Muscle of back (tissue), 11 donors: Measurements from ENCODE around the gene CRX. TPM values are rescaled to one million over a fixed set of nuclear protein-coding genes. Genes with fewer than 3 reads are reported as not detected.
"Not testable (repeated sequence)": the region's sequence is repeated elsewhere in the genome, so short reads cannot be mapped to it uniquely, and the experiment has no call there.

Source experiments
- DNase-seq, 3 donors: peaks; one replicate each; pipeline versions ENCODE4 v3.0.0 to v3.0.0-alpha.2; 2013
- polyA plus RNA-seq, 10 donors: library from polyadenylated mRNA; unstranded; fragments of 120-200 nt; gene quantifications; one replicate each; pipeline ENCODE4 v1.2.1, GENCODE V29; 2013; ENCODE audit not compliant: insufficient read length in 10 of 10

The CRX gene
- polyA plus RNA-seq, 10 donors, result 0.14 TPM; not detected in 9

DNA sequence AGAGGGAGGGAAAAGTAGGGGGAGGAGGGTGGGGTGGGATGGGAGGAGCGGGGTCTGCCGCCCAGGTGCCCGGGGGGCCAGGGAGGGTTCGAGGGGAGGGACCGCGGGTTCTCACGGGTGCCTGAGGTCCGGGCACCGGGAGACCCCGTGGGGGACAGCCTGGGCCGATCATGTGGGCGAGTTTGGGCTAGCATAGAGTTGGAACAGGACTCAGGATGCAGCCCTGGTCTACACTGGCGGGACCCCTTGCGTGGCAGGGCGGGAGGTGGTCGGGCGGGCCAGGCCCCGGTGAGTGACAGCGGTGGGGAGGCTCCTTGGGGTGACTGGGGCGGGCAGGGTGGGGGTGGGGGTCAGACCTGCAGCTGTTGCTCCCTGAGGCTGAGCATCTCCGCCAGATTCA is 18.6 kb upstream of the CRX start:
- not testable (repeated sequence) for DNase-seq

DNA sequence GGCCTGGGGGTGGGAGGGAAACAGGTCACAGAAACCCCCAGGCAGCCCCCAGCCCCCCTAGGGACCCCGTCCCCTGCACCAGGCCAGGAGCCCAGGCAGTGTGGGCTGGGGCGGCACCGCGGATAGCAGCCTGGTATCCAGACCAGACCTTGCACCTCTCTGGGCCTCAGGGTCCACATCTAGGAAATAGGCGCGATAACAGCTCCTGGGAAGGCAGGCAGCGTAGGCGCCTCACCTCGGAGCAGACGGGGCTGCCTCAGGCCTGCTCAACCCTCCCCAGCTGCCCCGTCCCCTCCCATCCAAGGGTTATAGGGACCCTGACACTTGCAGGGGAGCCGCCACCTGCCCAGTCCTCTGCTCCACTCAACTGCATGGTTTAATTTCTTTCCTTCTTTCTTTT is 18.1 kb upstream of the CRX start:
- DNase-seq, result not testable (repeated sequence)

DNA sequence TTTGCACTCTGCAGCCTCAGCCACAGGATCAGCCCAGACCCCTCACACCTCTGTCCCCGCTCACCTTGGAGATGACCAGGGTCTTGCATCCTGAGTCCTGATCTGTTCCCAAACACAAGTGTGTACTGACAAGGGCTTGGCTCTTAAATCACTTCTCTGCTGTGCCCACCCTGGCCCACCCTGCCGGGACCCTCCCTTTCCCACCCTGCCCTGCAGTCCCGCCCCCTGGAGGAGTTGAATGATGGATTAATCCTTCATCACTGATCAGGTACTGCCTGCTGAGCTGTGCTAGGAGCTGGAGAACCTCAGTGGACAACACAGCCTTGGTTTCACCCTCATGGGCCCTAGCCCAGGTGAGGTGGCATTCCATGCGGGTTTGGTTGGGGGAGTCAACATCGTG is 17.3 kb upstream of the CRX start, which contains the start of gene TPRX1:
Gene TPRX1, minus strand, starts transcription at position 101 of the 400 bp plus-strand sequence. Its CDS starts 12 bp downstream, at position 89.
- DNase-seq, result not testable (repeated sequence)

DNA sequence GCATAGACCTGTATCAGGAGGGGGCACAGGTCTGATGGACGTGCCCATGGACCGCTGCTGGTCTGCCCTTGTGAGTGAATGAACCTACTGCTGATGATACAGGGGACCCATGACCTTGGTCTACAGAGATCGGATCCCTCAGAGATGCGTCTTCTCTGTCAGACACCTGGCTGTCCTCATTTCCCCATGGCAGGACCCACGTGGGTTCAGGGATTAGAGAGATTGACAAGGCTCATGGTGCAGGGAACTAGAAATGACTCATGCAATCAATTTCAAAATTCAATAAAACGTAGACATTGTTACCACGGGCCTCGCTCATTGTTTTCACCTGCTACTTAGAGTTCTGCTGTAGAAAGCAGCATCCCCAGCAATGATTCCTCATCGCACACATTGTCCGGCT is 16.4 kb upstream of the CRX start:
- DNase-seq, result no peak

DNA sequence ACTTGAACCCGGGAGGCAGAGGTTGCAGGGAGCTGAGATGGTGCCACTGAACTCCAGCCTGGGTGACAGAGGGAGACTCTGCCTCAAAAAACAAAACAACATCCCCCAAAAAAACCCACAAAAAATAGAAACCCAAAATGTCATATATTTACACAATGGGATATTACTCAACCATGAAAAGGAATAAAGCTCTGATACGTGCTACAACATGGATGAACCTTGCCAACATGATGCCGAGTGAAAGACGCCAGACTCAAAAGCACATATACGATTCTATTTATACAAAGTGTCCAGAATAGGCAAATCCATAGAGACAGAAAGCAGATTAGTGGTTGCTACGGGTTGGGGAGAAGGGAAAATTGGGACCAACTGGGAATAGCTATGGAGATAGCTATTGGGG is 15.3 kb upstream of the CRX start:
- no peak for DNase-seq

DNA sequence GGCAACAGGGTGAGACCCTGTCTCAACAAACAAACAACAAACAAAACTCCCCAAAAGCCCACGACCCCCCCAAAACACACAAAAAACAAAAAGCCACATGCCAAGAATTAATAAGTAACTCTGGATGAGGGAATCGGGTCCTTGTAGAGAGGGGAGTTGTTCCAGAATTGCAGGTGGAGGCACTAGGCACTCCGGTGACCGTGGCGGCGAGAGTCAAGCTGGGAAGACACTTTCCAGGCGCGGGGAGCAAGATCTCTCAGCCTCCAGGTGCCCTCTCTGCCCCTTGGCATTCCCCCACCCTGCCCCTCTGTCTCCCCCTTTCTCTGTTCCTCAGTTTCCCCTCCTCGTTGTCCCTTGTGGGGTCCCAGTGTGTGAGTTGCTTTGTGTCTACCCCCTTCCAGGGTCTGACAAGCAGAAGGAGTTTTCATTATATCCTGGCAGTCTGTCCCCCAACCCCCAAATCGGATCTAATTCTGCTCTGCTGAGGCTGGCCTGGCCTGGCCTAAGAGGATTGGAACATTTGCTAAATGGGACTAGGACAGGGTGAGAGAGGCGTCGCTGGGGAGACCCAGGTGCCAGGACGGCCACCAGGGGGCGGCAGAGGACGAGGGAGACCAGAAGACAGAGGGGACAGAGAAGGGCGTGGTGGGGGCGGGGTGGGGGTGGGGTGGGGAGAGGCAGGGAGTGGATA is 8.3 kb upstream of the CRX start:
- DNase-seq, result peak; percentile 27 to 72 (median 65)

DNA sequence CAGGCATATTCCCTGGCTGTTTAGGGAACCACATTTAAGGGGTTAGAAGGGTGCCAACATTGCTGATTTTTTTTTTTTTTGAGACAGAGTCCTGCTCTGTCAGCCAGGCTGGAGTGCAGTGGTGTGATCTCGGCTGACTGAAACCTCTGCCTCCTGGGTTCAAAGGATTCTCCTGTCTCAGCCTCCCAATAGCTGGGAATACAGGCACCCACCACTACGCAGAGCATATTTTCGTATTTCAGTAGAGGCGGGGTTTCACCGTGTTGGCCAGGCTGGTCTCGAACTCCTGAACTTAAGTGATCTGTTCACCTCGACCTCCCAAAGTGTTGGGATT is 7.8 kb upstream of the CRX start:
- no peak for DNase-seq

DNA sequence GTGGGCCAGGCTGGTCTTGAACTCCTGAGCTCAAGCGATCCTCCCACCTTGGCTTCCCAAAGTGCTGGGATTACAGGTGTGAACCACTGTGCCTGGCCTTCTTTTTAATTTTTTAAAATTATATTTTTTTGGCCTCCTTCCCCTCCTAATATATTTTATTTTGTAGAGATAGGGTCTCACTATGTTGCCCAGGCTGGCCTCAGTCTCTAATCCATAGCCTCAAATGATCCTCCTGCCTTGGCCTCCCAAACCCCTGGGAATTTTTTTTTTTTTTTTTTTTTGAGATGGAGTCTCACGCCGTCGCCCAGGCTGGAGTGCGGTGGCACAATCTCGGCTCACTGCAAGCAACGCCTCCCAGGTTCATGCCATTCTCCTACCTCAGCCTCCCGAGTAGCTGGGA is 5.5 kb upstream of the CRX start:
- DNase-seq, result not testable (repeated sequence)

DNA sequence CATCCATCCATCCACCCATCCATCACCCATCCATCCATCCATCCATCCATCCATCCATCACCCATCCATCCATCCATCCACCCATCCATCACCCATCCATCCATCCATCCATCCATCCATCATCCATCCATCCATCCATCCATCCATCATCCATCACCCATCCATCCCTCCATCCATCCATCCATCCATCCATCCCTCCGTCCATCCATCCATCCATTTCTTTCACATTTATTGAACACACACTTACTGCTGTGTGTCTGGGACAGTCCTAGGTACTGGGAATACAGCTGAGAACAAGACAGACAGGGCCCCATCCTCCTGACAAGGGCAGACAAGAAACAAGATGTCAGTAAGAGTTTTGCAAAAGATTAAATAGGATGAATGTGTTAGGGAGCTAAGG is 3.5 kb upstream of the CRX start:
- not testable (repeated sequence) for DNase-seq

DNA sequence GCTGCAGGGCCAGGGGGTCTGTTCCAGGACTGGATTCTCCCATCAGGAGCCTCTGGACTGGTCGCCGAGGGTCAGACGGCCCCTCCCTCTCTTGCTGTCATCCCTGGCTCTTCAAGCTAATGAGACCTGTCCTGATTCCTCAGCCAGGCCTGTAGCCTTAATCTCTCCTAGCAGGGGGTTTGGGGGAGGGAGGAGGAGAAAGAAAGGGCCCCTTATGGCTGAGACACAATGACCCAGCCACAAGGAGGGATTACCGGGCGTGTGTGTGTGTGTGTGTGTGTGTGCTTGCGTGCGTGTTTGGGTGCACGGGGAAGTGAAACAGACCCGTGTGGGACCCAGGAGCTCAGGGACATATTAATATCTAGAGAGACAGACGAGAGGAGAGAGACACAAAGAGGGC is 1.9 kb upstream of the CRX start:
- DNase-seq, result no peak

DNA sequence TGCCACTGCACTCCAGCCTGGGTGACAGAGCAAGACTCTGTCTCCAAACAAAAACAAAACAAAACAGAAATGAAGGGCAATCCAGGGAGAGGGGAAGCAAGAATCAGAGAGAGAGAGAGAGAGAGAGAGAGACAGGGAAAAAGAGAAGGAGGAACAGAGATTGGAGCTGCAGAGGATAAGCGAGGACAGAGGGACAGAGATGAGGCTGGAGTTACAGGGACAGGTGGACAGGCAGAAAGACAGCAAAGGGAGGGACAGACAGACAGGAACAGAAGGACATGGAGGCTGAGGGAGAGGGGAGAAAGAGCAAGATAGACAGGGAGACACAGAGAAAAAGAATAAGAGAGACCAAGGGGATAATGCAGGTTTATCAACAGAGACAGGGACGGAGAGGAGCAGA is 1.3 kb upstream of the CRX start:
- no peak for DNase-seq

DNA sequence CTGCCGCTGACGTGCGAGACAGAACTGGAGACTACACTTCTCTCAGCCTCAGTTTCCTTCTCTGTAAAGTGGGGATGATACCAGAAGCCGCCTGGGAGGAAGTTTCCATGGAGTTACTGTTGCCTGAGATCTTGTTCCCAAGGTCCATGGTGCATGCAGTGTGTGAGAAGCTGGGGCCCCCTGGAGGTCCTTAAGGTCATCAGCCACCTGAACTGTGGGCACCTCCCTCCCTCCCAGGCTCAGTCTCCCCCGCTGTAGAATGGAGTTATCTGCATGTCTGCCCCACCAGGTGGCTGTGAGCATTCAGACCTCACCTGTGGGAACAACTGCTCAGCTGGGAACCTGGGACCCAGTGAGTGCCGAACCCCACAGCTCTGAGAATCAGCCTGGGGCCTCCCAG is 2.7 kb downstream of the CRX start:
- no peak for DNase-seq

DNA sequence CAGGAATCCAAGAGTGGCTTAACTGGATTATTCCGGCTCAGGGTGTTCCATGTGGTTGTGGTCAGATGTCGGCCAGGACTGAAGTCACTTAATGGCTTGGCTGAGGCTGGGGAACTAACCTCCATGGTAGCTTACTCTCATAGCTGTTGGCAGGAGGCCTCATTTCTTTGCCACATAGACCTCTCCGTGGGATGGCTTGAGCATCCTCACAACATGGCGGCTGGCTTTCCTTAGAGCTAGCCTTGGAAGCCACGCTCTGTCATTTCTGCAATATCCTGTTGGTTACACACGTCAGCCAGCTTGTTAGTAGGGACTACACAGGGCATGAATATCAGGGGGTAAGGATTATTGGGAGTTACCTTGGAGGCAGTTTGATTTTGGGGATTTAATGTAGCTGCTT is 5.1 kb downstream of the CRX start:
- DNase-seq, result no peak

DNA sequence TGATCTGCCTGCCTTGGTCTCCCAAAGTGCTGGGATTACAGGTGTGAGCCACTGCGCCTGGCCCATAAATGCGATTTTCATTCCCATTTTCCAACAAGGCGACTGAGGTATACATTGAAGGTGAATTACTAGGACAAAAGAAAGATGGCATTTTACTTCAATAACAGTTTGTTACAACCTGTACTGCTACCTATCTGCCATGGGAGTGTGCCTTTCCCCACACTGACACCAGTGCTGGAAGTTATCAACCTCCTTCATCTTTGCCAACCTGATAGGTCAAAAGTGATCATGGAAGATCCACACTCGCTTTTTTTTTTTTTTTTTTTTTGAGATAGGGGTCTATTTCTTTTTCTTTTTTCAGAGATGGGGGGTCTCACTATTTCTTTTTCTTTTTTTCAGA is 11.0 kb downstream of the CRX start:
- DNase-seq, result no peak

DNA sequence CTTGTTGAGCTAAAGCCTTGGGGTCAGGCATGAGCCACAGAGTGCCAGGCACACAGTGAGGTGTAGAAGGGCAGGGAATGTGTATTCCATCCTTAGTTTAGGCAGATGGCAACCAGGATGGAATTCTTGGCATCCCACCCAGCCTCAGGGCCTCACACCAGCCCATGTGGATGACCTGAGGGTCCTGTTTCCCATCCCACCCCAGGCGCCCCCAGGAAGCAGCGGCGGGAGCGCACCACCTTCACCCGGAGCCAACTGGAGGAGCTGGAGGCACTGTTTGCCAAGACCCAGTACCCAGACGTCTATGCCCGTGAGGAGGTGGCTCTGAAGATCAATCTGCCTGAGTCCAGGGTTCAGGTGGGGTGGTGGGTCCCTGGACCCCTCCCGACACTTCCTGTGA is 14.3 kb downstream of the CRX start:
- DNase-seq, result no peak

DNA sequence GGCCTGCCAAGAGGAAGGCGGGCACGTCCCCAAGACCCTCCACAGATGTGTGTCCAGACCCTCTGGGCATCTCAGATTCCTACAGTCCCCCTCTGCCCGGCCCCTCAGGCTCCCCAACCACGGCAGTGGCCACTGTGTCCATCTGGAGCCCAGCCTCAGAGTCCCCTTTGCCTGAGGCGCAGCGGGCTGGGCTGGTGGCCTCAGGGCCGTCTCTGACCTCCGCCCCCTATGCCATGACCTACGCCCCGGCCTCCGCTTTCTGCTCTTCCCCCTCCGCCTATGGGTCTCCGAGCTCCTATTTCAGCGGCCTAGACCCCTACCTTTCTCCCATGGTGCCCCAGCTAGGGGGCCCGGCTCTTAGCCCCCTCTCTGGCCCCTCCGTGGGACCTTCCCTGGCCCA is 17.7 kb downstream of the CRX start:
- DNase-seq, result no peak

DNA sequence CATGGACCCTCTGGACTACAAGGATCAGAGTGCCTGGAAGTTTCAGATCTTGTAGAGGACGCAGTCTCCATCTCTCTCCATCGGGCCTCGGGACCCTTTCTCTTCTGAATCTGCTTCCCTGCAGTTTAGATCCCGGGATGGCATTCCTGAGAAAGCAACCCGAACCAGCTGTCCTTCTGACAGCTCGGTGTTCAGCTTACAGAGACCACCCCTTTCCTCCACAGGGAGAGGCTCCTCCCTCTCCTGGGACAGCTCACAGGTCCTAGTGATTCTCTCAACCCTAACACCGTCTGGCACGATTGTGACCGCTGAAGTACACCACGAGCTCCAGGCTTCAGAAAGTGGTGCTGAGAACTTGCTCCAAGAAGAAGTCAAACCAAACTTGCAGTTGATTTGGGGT is 18.2 kb downstream of the CRX start:
- no peak for DNase-seq

DNA sequence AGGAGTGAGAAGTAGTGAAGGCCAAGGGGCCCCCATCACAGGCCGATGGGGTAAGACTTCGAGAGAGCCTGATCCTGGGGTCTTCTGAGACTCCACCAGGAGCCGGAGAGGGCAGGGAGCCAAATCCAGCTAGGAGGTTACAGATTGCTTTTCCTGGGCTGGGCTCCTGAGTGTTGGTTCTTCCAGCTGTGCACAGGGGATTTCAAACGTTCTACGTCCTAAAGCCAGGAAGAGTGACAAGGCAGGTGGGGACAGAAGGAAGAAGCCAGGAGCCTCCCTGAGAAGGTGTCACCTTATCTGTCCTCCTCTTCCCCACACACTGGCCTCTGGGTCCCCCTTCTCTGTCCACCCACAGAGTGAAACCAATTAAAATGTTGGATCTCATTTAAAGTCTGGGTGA is 21.2 kb downstream of the CRX start:
- no peak for DNase-seq

DNA sequence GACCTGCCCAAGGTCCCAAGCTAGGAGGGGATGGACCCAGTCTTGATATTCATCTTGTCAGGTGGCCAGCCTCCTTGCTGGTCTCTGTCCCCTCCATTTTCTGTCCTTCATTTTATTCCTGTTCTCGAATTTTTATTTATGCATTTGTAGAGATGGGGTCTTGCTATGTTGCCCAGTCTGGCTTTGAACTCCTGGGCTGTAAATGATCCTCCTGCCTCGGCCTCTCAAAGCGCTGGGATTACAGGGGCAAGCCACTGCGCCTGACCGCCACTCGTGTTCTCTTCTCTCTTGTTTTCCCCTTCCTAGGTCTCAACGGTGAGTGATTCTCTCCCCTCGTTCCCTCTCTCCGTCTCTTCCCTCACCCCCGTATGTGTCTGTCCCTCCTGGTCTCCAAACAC is 26.7 kb downstream of the CRX start:
- DNase-seq, result no peak

DNA sequence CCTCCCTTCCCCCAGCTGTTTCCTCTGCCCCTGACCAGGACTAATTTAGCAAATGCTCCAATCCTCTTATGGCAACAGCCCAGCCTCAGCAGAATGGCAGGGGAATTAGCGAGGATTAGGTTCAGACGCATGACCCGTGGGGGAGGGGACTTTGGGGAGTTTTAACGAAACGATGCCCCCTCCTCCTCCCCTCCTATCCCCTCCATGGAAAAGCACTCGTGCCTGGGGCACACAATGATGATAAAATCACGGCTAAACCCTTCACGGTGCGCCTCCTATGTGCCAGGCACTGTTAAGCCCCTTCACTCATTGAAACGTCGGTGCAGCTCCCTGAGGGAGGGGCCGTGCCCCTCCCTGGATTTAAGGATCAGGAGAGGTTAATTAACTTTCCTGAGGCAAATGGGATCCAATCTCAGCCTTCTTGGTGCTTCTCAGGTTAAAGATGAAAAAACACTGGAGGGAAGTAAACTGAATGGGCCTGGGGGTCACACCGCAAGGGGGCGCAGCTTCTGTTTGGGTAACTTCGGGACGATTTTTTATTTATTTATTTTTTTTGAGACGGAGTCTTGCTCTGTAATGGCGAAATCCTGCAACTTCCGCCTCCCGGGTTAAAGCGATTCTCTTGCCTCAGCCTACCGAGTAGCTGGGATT is 27.2 kb downstream of the CRX start:
- DNase-seq, result peak in 2 of 3 donors; percentile 4 to 42

DNA sequence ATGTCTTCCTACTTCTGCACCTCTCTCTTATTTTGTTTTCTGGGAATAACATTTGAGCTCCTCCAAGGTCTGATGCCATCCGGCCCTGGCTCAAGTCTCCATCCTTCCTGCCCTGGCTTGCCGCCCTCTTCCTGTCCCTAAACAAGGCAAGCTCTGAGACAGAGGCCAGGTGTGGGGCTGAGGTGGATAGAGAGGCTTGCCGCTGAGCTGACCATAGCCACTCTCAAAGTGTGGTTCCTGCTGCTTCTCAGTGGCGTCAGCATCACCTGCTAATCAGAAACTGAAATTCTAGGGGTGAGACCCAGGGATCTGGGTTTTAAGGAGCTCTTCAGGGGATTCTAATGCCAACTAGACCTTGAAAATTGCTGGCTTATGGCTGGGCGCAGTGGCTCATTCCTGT is 31.3 kb downstream of the CRX start:
- DNase-seq, result no peak

DNA sequence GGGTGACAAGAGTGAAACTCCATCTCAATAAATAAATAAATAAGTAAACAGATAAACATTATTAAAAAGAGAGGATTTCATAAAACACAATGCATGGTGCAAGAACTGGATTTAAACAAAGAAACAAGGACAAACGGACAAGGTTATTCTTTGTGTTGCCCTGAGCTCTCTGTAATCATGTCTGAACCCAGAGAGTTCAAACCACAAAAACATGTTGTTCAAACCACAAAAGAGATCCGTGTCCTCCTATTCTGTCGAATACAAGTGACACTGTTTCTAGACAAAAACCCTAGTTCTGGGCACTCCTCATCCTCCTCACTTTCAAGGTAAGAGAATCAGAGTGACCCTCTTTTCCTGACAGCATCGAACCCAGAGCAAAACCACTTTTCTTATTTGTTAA is 32.7 kb downstream of the CRX start:
- DNase-seq, result no peak

DNA sequence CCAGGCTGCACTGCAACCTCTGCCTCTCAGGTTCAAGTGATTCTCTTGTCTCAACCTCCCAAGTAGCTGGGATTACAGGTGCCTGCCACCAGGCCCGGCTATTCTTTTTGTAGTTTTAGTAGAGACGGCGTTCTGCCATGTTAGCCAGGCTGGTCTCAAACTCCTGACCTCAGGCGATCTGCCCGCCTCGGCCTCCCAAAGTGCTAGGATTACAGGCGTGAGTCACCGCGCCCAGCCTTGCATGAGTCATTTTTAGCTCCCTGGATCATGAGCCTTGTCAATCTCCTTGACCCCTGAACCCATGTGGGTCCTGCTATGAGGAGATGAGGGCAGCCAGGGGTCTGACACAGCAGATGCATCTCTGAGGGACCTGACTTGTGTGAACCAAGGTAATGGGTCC is 36.5 kb downstream of the CRX start:
- DNase-seq, result not testable (repeated sequence)
